Trophoblast cell (in vitro differentiated cells and primary cell): Measurements from ENCODE around the gene AGXT.

ENCODE experiments used
- DNase-seq, 2 donors: peaks; one replicate each; pipeline ENCODE4 v3.0.0-alpha.2; 2016
- H2AFZ ChIP-seq: 2 replicates; pipeline ENCODE4 v1.6.1; 2013; ENCODE audit warnings: low read length, moderate library complexity, mild to moderate bottlenecking; ENCODE audit not compliant: insufficient read depth, poor library complexity
- H2AK5ac ChIP-seq: 2 replicates; pipeline ENCODE4 v1.6.1; 2013; ENCODE audit warnings: mild to moderate bottlenecking, low read length
- H2BK120ac ChIP-seq: 2 replicates; pipeline ENCODE4 v1.6.1; 2013; ENCODE audit warnings: low read length, mild to moderate bottlenecking, moderate library complexity; ENCODE audit not compliant: insufficient read depth, poor library complexity
- H2BK12ac ChIP-seq: 2 replicates; pipeline ENCODE4 v1.6.1; 2013; ENCODE audit warnings: mild to moderate bottlenecking, low read length, moderate library complexity
- H2BK5ac ChIP-seq: 2 replicates; pipeline ENCODE4 v1.6.1; 2013; ENCODE audit warnings: low read length, low read depth, moderate library complexity, mild to moderate bottlenecking; ENCODE audit not compliant: poor library complexity
- H3K14ac ChIP-seq: 2 replicates; pipeline ENCODE4 v1.6.1; 2013; ENCODE audit warnings: mild to moderate bottlenecking, low read length
- H3K18ac ChIP-seq: 2 replicates; pipeline ENCODE4 v1.6.1; 2013; ENCODE audit warnings: mild to moderate bottlenecking, low read length
- H3K23ac ChIP-seq: 2 replicates; pipeline ENCODE4 v1.6.1; 2013; ENCODE audit warnings: low read length
- H3K27ac ChIP-seq: 2 replicates; pipeline ENCODE4 v1.5.1; 2013; ENCODE audit warnings: low read depth, mild to moderate bottlenecking, inconsistent platforms, low read length, moderate library complexity
- H3K27me3 ChIP-seq: 2 replicates; pipeline ENCODE4 v1.6.1; 2013; ENCODE audit warnings: inconsistent platforms, mild to moderate bottlenecking, low read length, moderate library complexity; ENCODE audit not compliant: insufficient read depth
- H3K36me3 ChIP-seq, 2 experiments: 1 replicate in 1 of 2; 2 replicates in 1 of 2; pipeline ENCODE4 v1.6.1; 2013; ENCODE audit warnings: low read length in 2 of 2, mild to moderate bottlenecking in 2 of 2, moderate library complexity in 1 of 2; ENCODE audit not compliant: insufficient read depth in 2 of 2, control insufficient read depth in 1 of 2
- H3K4ac ChIP-seq: 2 replicates; pipeline ENCODE4 v1.6.1; 2013; ENCODE audit warnings: low read depth, mild to moderate bottlenecking, low read length, moderate library complexity
- H3K4me1 ChIP-seq, 2 experiments: 1 replicate in 1 of 2; 2 replicates in 1 of 2; pipeline ENCODE4 v1.6.1; 2013; ENCODE audit warnings: low read length in 2 of 2, mild to moderate bottlenecking in 2 of 2, moderate library complexity in 1 of 2; ENCODE audit not compliant: insufficient read depth in 2 of 2, control insufficient read depth in 1 of 2
- H3K4me2 ChIP-seq: 2 replicates; pipeline ENCODE4 v1.6.1; 2013; ENCODE audit warnings: inconsistent platforms, mild to moderate bottlenecking, low read length, moderate library complexity
- H3K4me3 ChIP-seq: 2 replicates; pipeline ENCODE4 v1.5.1; 2013; ENCODE audit warnings: mild to moderate bottlenecking, low read depth, low read length, inconsistent platforms
- H3K79me1 ChIP-seq: one replicate; pipeline ENCODE4 v1.6.1; 2013; ENCODE audit warnings: low read length
- H3K79me2 ChIP-seq: 2 replicates; pipeline ENCODE4 v1.6.1; 2013; ENCODE audit warnings: low read length, mild to moderate bottlenecking; ENCODE audit not compliant: control insufficient read depth, insufficient read depth, poor library complexity
- H3K9ac ChIP-seq: 2 replicates; pipeline ENCODE4 v1.6.1; 2013; ENCODE audit warnings: mild to moderate bottlenecking, low read length
- H3K9me3 ChIP-seq: 2 replicates; pipeline ENCODE4 v1.6.1; 2013; ENCODE audit warnings: low read depth, mild to moderate bottlenecking, control low read depth, inconsistent platforms, low read length; ENCODE audit not compliant: insufficient read depth
- H4K12ac ChIP-seq: 2 replicates; pipeline ENCODE4 v1.6.1; 2013; ENCODE audit warnings: low read depth, mild to moderate bottlenecking, low read length, moderate library complexity
- H4K8ac ChIP-seq: 2 replicates; pipeline ENCODE4 v1.6.1; 2013; ENCODE audit warnings: low read depth, mild to moderate bottlenecking, low read length, moderate library complexity
- H4K91ac ChIP-seq: one replicate; pipeline ENCODE4 v1.6.1; 2013; ENCODE audit warnings: low read depth, mild to moderate bottlenecking, low read length, moderate library complexity
- WGBS: extraction: QIAGEN DNeasy Blood & Tissue Kit; methylation state at CpG from one replicate; pipeline ENCODE4 v1.1.7; 2013; ENCODE audit warnings: missing lambda C conversion rate; ENCODE audit not compliant: insufficient read length, insufficient coverage; ENCODE audit errors: extremely low coverage; 5-methylcytosine and 5-hydroxymethylcytosine counted together

Gene AGXT

GRCh38 chr2:240861547-240861946 lies 7.1 kb upstream of the AGXT start:
- Histone ChIP-seq H3K27me3 (peaks cover 3% of the 10 kb centered on the region), H2BK120ac (no peak overlapping the region), H4K8ac (no peak overlapping the region), H2BK12ac (no peak overlapping the region), H3K4ac (no peak overlapping the region), H4K91ac (no peak overlapping the region), H3K18ac (no peak overlapping the region), H3K4me3 (no peak overlapping the region), H3K79me1 (no peaks in the 10 kb centered on the region), H3K36me3 (no peaks in the 10 kb centered on the region), H3K9ac (no peak overlapping the region), H2AFZ (no peak overlapping the region), H3K4me2 (no peak overlapping the region), H2AK5ac (no peak overlapping the region), H3K23ac (no peak overlapping the region), H3K14ac (no peak overlapping the region), H3K27ac (no peak overlapping the region), H3K9me3 (no peaks in the 10 kb centered on the region), H4K12ac (no peak overlapping the region), H3K79me2 (no peaks in the 10 kb centered on the region), H2BK5ac (no peak overlapping the region), H3K4me1 (no peaks in the 10 kb centered on the region)
- WGBS = no CpG with 5 or more reads among the region's 2 CpGs
- peak; percentile 54 to 82 for DNase-seq

GRCh38 chr2:240864475-240864874 lies 4.1 kb upstream of the AGXT start:
- Histone ChIP-seq H3K4ac (no peak overlapping the region), H2AK5ac (no peak overlapping the region), H2AFZ (no peak overlapping the region), H3K9me3 (no peaks in the 10 kb centered on the region), H3K14ac (no peak overlapping the region), H3K79me2 (no peaks in the 10 kb centered on the region), H4K8ac (no peak overlapping the region), H3K27ac (no peak overlapping the region), H2BK120ac (no peak overlapping the region), H3K36me3 (no peaks in the 10 kb centered on the region), H3K18ac (no peak overlapping the region), H3K9ac (no peak overlapping the region), H3K79me1 (no peaks in the 10 kb centered on the region), H3K4me2 (no peak overlapping the region), H2BK12ac (no peak overlapping the region), H3K23ac (no peak overlapping the region), H3K27me3 (peaks cover 3% of the 10 kb centered on the region), H4K12ac (no peak overlapping the region), H3K4me1 (no peaks in the 10 kb centered on the region), H3K4me3 (no peak overlapping the region), H4K91ac (no peak overlapping the region), H2BK5ac (no peak overlapping the region)
- no CpG with 5 or more reads among the region's 3 CpGs for WGBS
- no peak for DNase-seq

- 100% methylated on average over 1 of the region's 5 CpGs for WGBS
- no peak overlapping the region for H2AFZ ChIP-seq
Observed at GRCh38 chr2:240865391-240865790, 3.2 kb upstream of the AGXT start.

GRCh38 chr2:240869109-240869955 lies 708 bp downstream of the AGXT start:
- no CpG with 5 or more reads among the region's 25 CpGs for WGBS
- no peak overlapping the region for H3K14ac ChIP-seq
- H3K4me3 ChIP-seq = no peak overlapping the region
- no peaks in the 10 kb centered on the region for H3K36me3 ChIP-seq
- H4K8ac ChIP-seq = no peak overlapping the region
- no peaks in the 10 kb centered on the region for H3K9me3 ChIP-seq
- H4K91ac ChIP-seq = no peak overlapping the region
- no peak overlapping the region for H2AK5ac ChIP-seq
- H3K27me3 ChIP-seq = no peaks in the 10 kb centered on the region
- H3K79me2 ChIP-seq = no peaks in the 10 kb centered on the region
- H3K9ac ChIP-seq = no peak overlapping the region
- DNase-seq = peak in 1 of 2 donors; percentile 31
- no peak overlapping the region for H3K4ac ChIP-seq
- H2BK5ac ChIP-seq = no peak overlapping the region
- no peaks in the 10 kb centered on the region for H3K4me1 ChIP-seq
- no peak overlapping the region for H4K12ac ChIP-seq
- no peak overlapping the region for H3K27ac ChIP-seq
- no peak overlapping the region for H3K4me2 ChIP-seq
- no peak overlapping the region for H3K23ac ChIP-seq
- H2BK120ac ChIP-seq = no peak overlapping the region
- no peak overlapping the region for H2BK12ac ChIP-seq
- H3K79me1 ChIP-seq = no peaks in the 10 kb centered on the region
- no peak overlapping the region for H2AFZ ChIP-seq
- H3K18ac ChIP-seq = no peak overlapping the region

More at GRCh38 chr2:240865391-240865790, 3.2 kb upstream of the AGXT start:
- H3K79me1 ChIP-seq = no peaks in the 10 kb centered on the region
- no peak overlapping the region for H3K4me2 ChIP-seq
- no peaks in the 10 kb centered on the region for H3K4me1 ChIP-seq
- no peak overlapping the region for H3K4ac ChIP-seq
- H2AK5ac ChIP-seq = no peak overlapping the region
- H3K79me2 ChIP-seq = no peaks in the 10 kb centered on the region
- H3K14ac ChIP-seq = no peak overlapping the region
- no peak overlapping the region for H2BK5ac ChIP-seq
- no peaks in the 10 kb centered on the region for H3K9me3 ChIP-seq
- no peak overlapping the region for H3K18ac ChIP-seq
- H4K12ac ChIP-seq = no peak overlapping the region
- H3K23ac ChIP-seq = no peak overlapping the region
- no peak overlapping the region for H2BK120ac ChIP-seq
- H2BK12ac ChIP-seq = no peak overlapping the region
- DNase-seq = no peak
- H3K27ac ChIP-seq = no peak overlapping the region
- H3K9ac ChIP-seq = no peak overlapping the region
- H3K27me3 ChIP-seq = peaks cover 3% of the 10 kb centered on the region
- no peak overlapping the region for H4K8ac ChIP-seq
- H4K91ac ChIP-seq = no peak overlapping the region
- no peak overlapping the region for H3K4me3 ChIP-seq
- H3K36me3 ChIP-seq = no peaks in the 10 kb centered on the region
